SJSA1 (cell line): ENCODE measurements around the gene BPHL. TPM values are rescaled to one million over a fixed set of nuclear protein-coding genes. Genes with fewer than 3 reads are reported as not detected.

Experiments
- DNase-seq, 2 experiments: peaks; one replicate each; pipeline ENCODE4 v3.0.0-alpha.2; 2015 to 2020; ENCODE audit warnings: low spot score in 2 of 2, low read depth in 1 of 2
- H3K27ac ChIP-seq: fragments of 250-450 bp; sonication (Bioruptor Pico); 2 replicates; pipeline ENCODE4 v1.5.1; 2020; ENCODE audit warnings: mild to moderate bottlenecking, moderate library complexity
- H3K27me3 ChIP-seq: fragments of 250-450 bp; sonication (Bioruptor Pico); replicated peaks from 2 replicates; pipeline ENCODE4 v1.5.1; 2020; ENCODE audit warnings: mild to moderate bottlenecking, moderate library complexity
- H3K36me3 ChIP-seq: fragments of 250-450 bp; sonication (Bioruptor Pico); 2 replicates; pipeline ENCODE4 v1.5.1; 2020; ENCODE audit warnings: mild to moderate bottlenecking
- H3K4me1 ChIP-seq: fragments of 250-450 bp; sonication (Bioruptor Pico); replicated peaks from 2 replicates; pipeline ENCODE4 v1.6.1; 2021; ENCODE audit warnings: mild to moderate bottlenecking
- H3K4me3 ChIP-seq: fragments of 250-450 bp; sonication (Bioruptor Pico); 2 replicates; pipeline ENCODE4 v1.5.1; 2020; ENCODE audit warnings: mild to moderate bottlenecking
- H3K9me3 ChIP-seq: fragments of 250-450 bp; sonication (Bioruptor Pico); replicated peaks from 2 replicates; pipeline ENCODE4 v1.5.1; 2020; ENCODE audit warnings: mild to moderate bottlenecking
- total RNA-seq: library from RNA; depleted of rRNA; stranded (reverse); fragments of >200 nt; shearing (Covaris generic); gene quantifications from 2 replicates; pipeline ENCODE4 v1.2.3, GENCODE V29; 2014

BPHL gene
- total RNA-seq, 1 experiment from 2014 or later, result 16.8 TPM

GRCh38 chr6:3090013-3090412 is 28.5 kb upstream of the BPHL start:
- no peak for DNase-seq
- Histone ChIP-seq H3K36me3 (peaks cover 47% of the 10 kb centered on the region), H3K9me3 (no peaks in the 10 kb centered on the region), H3K27ac (no peak overlapping the region), H3K27me3 (no peaks in the 10 kb centered on the region), H3K4me1 (no peaks in the 10 kb centered on the region), H3K4me3 (no peak overlapping the region)

- no peak overlapping the region for H3K27ac ChIP-seq
- DNase-seq, result no peak
- no peaks in the 10 kb centered on the region for H3K9me3 ChIP-seq
- H3K4me1 ChIP-seq, result no peaks in the 10 kb centered on the region
- no peak overlapping the region for H3K4me3 ChIP-seq
- H3K36me3 ChIP-seq, result peaks cover 39% of the 10 kb centered on the region
- H3K27me3 ChIP-seq, result no peaks in the 10 kb centered on the region
Observed at GRCh38 chr6:3094815-3095214, 23.7 kb upstream of the BPHL start.

DNA sequence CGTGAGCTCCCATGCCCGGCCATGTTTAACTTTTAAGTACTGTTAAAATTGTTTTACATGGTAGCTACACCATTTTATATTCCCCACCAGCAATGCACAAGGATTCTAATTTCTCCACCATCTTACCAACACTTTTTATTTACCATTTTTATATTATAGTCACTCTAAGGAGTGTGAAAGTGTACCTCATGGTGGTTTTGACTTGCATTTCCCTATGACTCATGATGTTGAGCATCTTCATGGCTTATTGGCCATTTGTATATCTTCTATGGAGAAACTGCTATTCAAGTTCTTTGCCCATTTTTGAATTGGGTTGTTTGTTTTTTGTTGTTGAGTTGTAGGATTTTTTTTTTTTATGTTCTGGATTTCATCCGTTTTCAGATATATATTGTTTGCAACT is 15.6 kb upstream of the BPHL start:
- Histone ChIP-seq H3K4me1 (0 out of 2 replicates have a peak, but pooled peaks cover 2% of the 10 kb centered on the region), H3K36me3 (peaks cover 63% of the 10 kb centered on the region), H3K27me3 (no peaks in the 10 kb centered on the region), H3K4me3 (no peak overlapping the region), H3K9me3 (no peaks in the 10 kb centered on the region), H3K27ac (no peak overlapping the region)
- no peak for DNase-seq

- Histone ChIP-seq H3K9me3 (no peaks in the 10 kb centered on the region), H3K27me3 (no peaks in the 10 kb centered on the region), H3K27ac (no peak overlapping the region), H3K36me3 (peaks cover 64% of the 10 kb centered on the region), H3K4me3 (no peak overlapping the region), H3K4me1 (no peaks in the 10 kb centered on the region)
- DNase-seq, result peak in 1 of 2 experiments; percentile 32
Observed at GRCh38 chr6:3108746-3109414, 9.6 kb upstream of the BPHL start.

- no peaks in the 10 kb centered on the region for H3K9me3 ChIP-seq
- DNase-seq, result peak in 1 of 2 experiments; percentile 5
- peaks cover 63% of the 10 kb centered on the region for H3K36me3 ChIP-seq
Observed at GRCh38 chr6:3109761-3110160, 8.8 kb upstream of the BPHL start.

GRCh38 chr6:3114377-3114776 is 4.1 kb upstream of the BPHL start:
- Histone ChIP-seq H3K27me3 (no peaks in the 10 kb centered on the region), H3K4me3 (no peak overlapping the region), H3K4me1 (peaks cover 14% of the 10 kb centered on the region), H3K9me3 (no peaks in the 10 kb centered on the region), H3K27ac (no peak overlapping the region), H3K36me3 (peaks cover 40% of the 10 kb centered on the region)
- DNase-seq, result no peak

More at GRCh38 chr6:3109761-3110160, 8.8 kb upstream of the BPHL start:
- Histone ChIP-seq H3K27me3 (no peaks in the 10 kb centered on the region), H3K27ac (no peak overlapping the region), H3K4me3 (no peak overlapping the region), H3K4me1 (no peaks in the 10 kb centered on the region)

DNA sequence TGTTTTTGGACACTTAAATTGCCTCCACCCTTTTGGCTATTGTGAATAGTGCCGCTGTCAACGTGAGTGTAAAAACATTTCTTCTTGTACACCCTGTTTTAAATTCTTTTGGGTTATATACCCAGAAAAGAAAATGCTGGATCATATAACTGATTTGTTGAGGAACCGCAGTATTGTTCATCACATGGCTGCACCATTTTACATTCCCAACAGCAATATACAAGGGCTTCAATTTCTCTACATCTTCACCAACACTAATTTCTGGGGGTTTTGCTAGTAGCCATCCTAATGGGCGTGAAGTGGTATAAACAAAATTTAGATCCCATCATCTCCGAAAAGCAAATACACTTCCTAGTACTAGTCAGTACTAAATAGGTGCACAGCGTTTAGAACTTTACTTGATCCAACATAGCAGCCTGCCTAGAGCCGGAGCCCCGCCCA is 579 bp upstream of the BPHL start:
- peaks cover 19% of the 10 kb centered on the region for H3K36me3 ChIP-seq
- H3K27ac ChIP-seq, result peak overlapping the region; percentile 74
- peak overlapping the region; percentile 90 for H3K4me3 ChIP-seq
- no peak for DNase-seq
- no peaks in the 10 kb centered on the region for H3K27me3 ChIP-seq
- H3K4me1 ChIP-seq, result peaks cover 16% of the 10 kb centered on the region
- no peaks in the 10 kb centered on the region for H3K9me3 ChIP-seq

GRCh38 chr6:3119040-3119723 is 671 bp downstream of the BPHL start:
- no peak for DNase-seq

DNA sequence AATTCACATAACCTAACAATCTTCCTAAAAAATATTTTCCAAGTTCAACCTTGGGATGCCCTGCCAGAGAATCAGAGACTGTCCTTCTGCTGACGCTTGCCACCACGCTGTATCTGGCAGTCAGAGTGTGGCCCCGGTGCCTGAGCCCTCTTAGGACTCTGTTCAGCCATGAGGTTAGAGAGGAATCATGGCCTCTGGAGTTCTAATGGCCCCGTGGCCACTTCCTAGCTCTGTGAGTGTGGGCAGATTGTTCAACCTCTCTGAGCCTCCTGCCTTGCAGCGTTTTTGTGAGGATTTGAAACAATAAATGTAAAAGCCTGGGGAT is 2.2 kb downstream of the BPHL start:
- H3K4me3 ChIP-seq, result no peak overlapping the region
- peaks cover 3% of the 10 kb centered on the region for H3K36me3 ChIP-seq
- H3K4me1 ChIP-seq, result peaks cover 16% of the 10 kb centered on the region
- H3K27me3 ChIP-seq, result no peaks in the 10 kb centered on the region
- H3K27ac ChIP-seq, result no peak overlapping the region
- no peak for DNase-seq
- H3K9me3 ChIP-seq, result no peaks in the 10 kb centered on the region

More at GRCh38 chr6:3119040-3119723, 671 bp downstream of the BPHL start:
- H3K36me3 ChIP-seq, result peaks cover 6% of the 10 kb centered on the region
- no peaks in the 10 kb centered on the region for H3K27me3 ChIP-seq
- H3K4me3 ChIP-seq, result peak overlapping the region; percentile 90
- no peaks in the 10 kb centered on the region for H3K9me3 ChIP-seq
- peaks cover 16% of the 10 kb centered on the region for H3K4me1 ChIP-seq
- peak overlapping the region; percentile 74; the same call in 1 of the 2 replicates for H3K27ac ChIP-seq

DNA sequence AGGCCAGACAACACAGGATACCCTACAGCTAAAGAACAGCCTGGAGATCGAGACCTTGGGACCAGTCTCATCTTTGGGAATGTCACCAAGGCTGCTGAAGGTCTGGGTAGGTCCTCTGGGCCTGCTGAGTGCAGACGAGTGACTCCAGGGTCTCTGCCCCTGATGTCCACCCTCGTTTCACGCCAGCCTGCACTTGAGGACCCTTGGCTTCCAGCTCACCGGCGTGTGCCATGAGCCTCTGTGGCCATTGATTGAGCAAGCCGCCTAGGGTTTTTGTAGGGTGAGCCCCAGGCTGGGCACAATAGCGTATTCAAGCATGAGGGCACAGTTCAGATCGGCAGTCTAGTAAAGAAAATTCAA is 4.3 kb downstream of the BPHL start:
- Histone ChIP-seq H3K27me3 (no peaks in the 10 kb centered on the region), H3K4me3 (no peak overlapping the region), H3K36me3 (peaks cover 3% of the 10 kb centered on the region), H3K9me3 (no peaks in the 10 kb centered on the region), H3K27ac (no peak overlapping the region), H3K4me1 (peaks cover 7% of the 10 kb centered on the region)
- DNase-seq, result no peak

DNA sequence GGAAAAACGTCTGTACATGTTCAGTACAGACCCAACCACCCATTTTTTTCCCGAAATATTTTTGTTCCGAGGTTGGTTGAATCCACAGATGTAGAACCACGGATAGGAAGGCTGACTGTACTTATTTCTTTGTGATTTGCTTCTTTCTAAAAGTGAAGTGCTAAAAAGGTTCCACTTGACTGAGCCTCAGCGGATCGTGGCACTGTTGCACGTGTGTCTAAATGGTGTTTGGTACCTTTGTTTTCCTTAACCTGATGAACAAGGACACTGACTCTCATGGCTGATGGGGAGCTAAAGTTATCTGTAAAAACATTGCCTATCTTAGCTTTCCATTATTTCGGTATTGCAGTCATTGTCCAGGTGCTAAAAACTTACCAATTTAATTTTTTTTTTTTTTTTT is 6.2 kb downstream of the BPHL start:
- Histone ChIP-seq H3K27me3 (no peaks in the 10 kb centered on the region), H3K27ac (no peak overlapping the region), H3K36me3 (no peaks in the 10 kb centered on the region), H3K9me3 (no peaks in the 10 kb centered on the region), H3K4me3 (no peak overlapping the region), H3K4me1 (no peaks in the 10 kb centered on the region)
- DNase-seq, result no peak

- H3K9me3 ChIP-seq, result no peaks in the 10 kb centered on the region
- H3K27ac ChIP-seq, result no peak overlapping the region
- no peak overlapping the region for H3K4me3 ChIP-seq
Observed at GRCh38 chr6:3125815-3126214, 7.3 kb downstream of the BPHL start.

GRCh38 chr6:3128356-3129108 is 10.0 kb downstream of the BPHL start:
- Histone ChIP-seq H3K4me1 (no peaks in the 10 kb centered on the region), H3K36me3 (peaks cover 4% of the 10 kb centered on the region; the same call in 1 of the 2 replicates), H3K27ac (no peak overlapping the region), H3K9me3 (no peaks in the 10 kb centered on the region), H3K4me3 (no peak overlapping the region), H3K27me3 (no peaks in the 10 kb centered on the region)
- DNase-seq, result no peak

More at GRCh38 chr6:3125815-3126214, 7.3 kb downstream of the BPHL start:
- no peaks in the 10 kb centered on the region for H3K27me3 ChIP-seq
- H3K36me3 ChIP-seq, result peaks cover 4% of the 10 kb centered on the region; the same call in 1 of the 2 replicates
- H3K4me1 ChIP-seq, result no peaks in the 10 kb centered on the region
- no peak for DNase-seq

- no peak for DNase-seq
- H3K4me1 ChIP-seq, result no peaks in the 10 kb centered on the region; the same call in 1 of the 2 replicates
- no peak overlapping the region for H3K27ac ChIP-seq
- peaks cover 10% of the 10 kb centered on the region; the same call in 1 of the 2 replicates for H3K36me3 ChIP-seq
- H3K27me3 ChIP-seq, result no peaks in the 10 kb centered on the region
- H3K4me3 ChIP-seq, result no peak overlapping the region
- no peaks in the 10 kb centered on the region for H3K9me3 ChIP-seq
Observed at GRCh38 chr6:3131695-3132094, 13.2 kb downstream of the BPHL start.
